B cell (primary cell): Measurements from ENCODE around the gene ROR2.

Experiments
- EZH2 ChIP-seq: IDR thresholded peaks from 2 replicates; pipeline ENCODE4 v1.6.1; 2012; ENCODE audit warnings: borderline replicate concordance, low read depth, mild to moderate bottlenecking, moderate library complexity, low read length; ENCODE audit not compliant: insufficient read depth, poor library complexity, severe bottlenecking
- TF ChIP-seq, protein P1 (sequence below): fragments of 200-600 bp; IDR thresholded peaks from one replicate; pipeline ENCODE4 v1.8.0; 2022; ENCODE audit warnings: antibody characterized with exemption, mild to moderate bottlenecking

DNA sequence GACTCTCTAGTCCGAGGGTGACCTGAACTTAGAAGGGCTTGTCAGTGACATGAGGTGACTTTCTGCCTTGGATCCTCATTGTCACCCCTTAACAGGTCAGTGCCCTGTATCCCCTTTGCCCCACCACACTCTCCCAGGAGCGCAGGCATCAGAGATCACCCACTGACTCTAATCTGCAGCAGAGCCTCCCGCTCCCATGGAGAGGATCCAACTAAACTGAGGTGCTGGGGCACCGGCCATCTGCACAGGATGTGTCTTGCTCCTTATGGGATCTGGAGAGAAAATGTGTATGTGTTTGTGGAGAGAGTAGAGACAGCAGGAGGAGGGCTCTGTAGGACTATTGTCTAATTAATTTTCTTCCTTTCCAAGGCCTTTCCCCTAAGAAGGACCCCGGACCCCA lies 213.7 kb downstream of the ROR2 start:
- TF ChIP-seq, protein P1, sequence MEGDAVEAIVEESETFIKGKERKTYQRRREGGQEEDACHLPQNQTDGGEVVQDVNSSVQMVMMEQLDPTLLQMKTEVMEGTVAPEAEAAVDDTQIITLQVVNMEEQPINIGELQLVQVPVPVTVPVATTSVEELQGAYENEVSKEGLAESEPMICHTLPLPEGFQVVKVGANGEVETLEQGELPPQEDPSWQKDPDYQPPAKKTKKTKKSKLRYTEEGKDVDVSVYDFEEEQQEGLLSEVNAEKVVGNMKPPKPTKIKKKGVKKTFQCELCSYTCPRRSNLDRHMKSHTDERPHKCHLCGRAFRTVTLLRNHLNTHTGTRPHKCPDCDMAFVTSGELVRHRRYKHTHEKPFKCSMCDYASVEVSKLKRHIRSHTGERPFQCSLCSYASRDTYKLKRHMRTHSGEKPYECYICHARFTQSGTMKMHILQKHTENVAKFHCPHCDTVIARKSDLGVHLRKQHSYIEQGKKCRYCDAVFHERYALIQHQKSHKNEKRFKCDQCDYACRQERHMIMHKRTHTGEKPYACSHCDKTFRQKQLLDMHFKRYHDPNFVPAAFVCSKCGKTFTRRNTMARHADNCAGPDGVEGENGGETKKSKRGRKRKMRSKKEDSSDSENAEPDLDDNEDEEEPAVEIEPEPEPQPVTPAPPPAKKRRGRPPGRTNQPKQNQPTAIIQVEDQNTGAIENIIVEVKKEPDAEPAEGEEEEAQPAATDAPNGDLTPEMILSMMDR, result no peak
- no peak for TF ChIP-seq EZH2
